GM12878 (cell line): Measurements from ENCODE around the gene PPP6R1. TPM values are rescaled to one million over a fixed set of nuclear protein-coding genes. Genes with fewer than 3 reads are reported as not detected.

ENCODE experiments used
- ATAC-seq: fragments of 200-7000 bp; cut with Tn5 transposase; 3 replicates; pipeline ENCODE4 v1.9.1; 2020; ENCODE audit warnings: mild to moderate bottlenecking, moderate library complexity
- BruUV-seq: library from RNA; stranded (reverse); fragments of 400-500 nt; replicated peaks from 2 replicates; lab custom pipeline; 2021; lab: Mats Ljungman, UMichigan
- CTCF ChIA-PET: fragments of 300-600 bp; sonication (Branson Sonifier 250); formaldehyde crosslinking; extraction: SDS; loops from one replicate; lab custom pipeline; 2021; ENCODE audit warnings: inconsistent platforms; lab: Yijun Ruan, JAX
- POLR2A ChIA-PET: fragments of 350-600 bp; formaldehyde crosslinking; extraction: SDS; loops from one replicate; lab custom pipeline; 2021; ENCODE audit warnings: inconsistent platforms; lab: Charles Lee
- RAD21 ChIA-PET: fragments of 300-600 bp; sonication (Branson Sonifier 250); formaldehyde crosslinking; loops from one replicate; lab custom pipeline; 2023; ENCODE audit warnings: antibody characterized with exemption; ENCODE audit not compliant: unreplicated experiment; lab: Charles Lee
- SMC1A ChIA-PET: fragments of 300-600 bp; sonication (Branson Sonifier 250); formaldehyde crosslinking; loops from one replicate; lab custom pipeline; 2023; ENCODE audit not compliant: unreplicated experiment, uncharacterized antibody; lab: Charles Lee
- DNase-seq: peaks from one replicate; pipeline ENCODE4 v3.0.0-alpha.2; 2011; ENCODE audit warnings: low read depth, low spot score
- FAIRE-seq: peaks from 3 replicates; lab custom pipeline; 2011; peaks lifted over from hg19 to GRCh38; lab: Jason Lieb, UNC
- H2AFZ ChIP-seq: 2 replicates; pipeline ENCODE4 v1.6.0; 2011; ENCODE audit warnings: low read depth, low read length, control low read depth; ENCODE audit not compliant: control insufficient read depth
- H3K27ac ChIP-seq: 2 replicates; pipeline ENCODE4 v1.5.1; 2011; ENCODE audit warnings: control low read depth; ENCODE audit not compliant: control insufficient read depth, insufficient read depth
- H3K27me3 ChIP-seq, 2 experiments: replicated peaks in 1 of 2; 2 replicates each; pipeline versions ENCODE4 v1.6.0 to v1.6.1; 2011; ENCODE audit warnings: low read length in 1 of 2; ENCODE audit not compliant: control insufficient read depth in 2 of 2, insufficient read depth in 2 of 2
- H3K36me3 ChIP-seq, 2 experiments: 2 replicates each; pipeline ENCODE4 v1.5.1; 2011; ENCODE audit warnings: low read length in 1 of 2; ENCODE audit not compliant: control insufficient read depth in 2 of 2, insufficient read depth in 2 of 2
- H3K4me1 ChIP-seq: 2 replicates; pipeline ENCODE4 v1.6.1; 2011; ENCODE audit warnings: mild to moderate bottlenecking, low read length, moderate library complexity, mixed read lengths; ENCODE audit not compliant: control insufficient read depth, insufficient read depth
- H3K4me2 ChIP-seq: 2 replicates; pipeline ENCODE4 v1.6.0; 2011; ENCODE audit warnings: control low read depth; ENCODE audit not compliant: control insufficient read depth, insufficient read depth
- H3K4me3 ChIP-seq: fragments of 200-600 bp; sonication (generic); 2 replicates; pipeline ENCODE4 v1.5.1; 2016
- H3K79me2 ChIP-seq: 2 replicates; pipeline ENCODE4 v1.6.0; 2011; ENCODE audit warnings: low read length; ENCODE audit not compliant: control insufficient read depth, insufficient read depth
- H3K9ac ChIP-seq: 2 replicates; pipeline ENCODE4 v1.8.0; 2011; ENCODE audit warnings: low read length, control low read depth, mixed read lengths; ENCODE audit not compliant: control insufficient read depth, insufficient read depth
- H3K9me3 ChIP-seq: replicated peaks from 3 replicates; pipeline ENCODE4 v1.5.1; 2011; ENCODE audit warnings: mild to moderate bottlenecking, low read length; ENCODE audit not compliant: control insufficient read depth, insufficient read depth
- H4K20me1 ChIP-seq: 2 replicates; pipeline ENCODE4 v1.6.0; 2011; ENCODE audit not compliant: control insufficient read depth, insufficient read depth
- BACH1 ChIP-seq: fragments of 450-650 bp; IDR thresholded peaks from 2 replicates; pipeline ENCODE4 v1.6.1; 2017; ENCODE audit warnings: mild to moderate bottlenecking, borderline replicate concordance
- BCL3 ChIP-seq: IDR thresholded peaks from 2 replicates; pipeline ENCODE4 v1.6.1; 2011; ENCODE audit warnings: borderline replicate concordance, low read depth, mild to moderate bottlenecking, moderate library complexity, low read length; ENCODE audit not compliant: insufficient read depth, poor library complexity, severe bottlenecking
- CHD2 ChIP-seq: IDR thresholded peaks from 2 replicates; pipeline ENCODE4 v1.6.1; 2011; ENCODE audit warnings: low read depth, low read length, improper control_type of control experiment, borderline replicate concordance
- ELK1 ChIP-seq: IDR thresholded peaks from 2 replicates; pipeline ENCODE4 v1.6.1; 2012; ENCODE audit warnings: low read depth, low read length, improper control_type of control experiment
- EZH2 ChIP-seq: IDR thresholded peaks from 2 replicates; pipeline ENCODE4 v1.6.1; 2012; ENCODE audit warnings: low read depth, mild to moderate bottlenecking, control low read depth, inconsistent platforms, low read length, borderline replicate concordance; ENCODE audit not compliant: control insufficient read depth
- NR2F1 ChIP-seq: fragments of 450-650 bp; conservative IDR thresholded peaks from 2 replicates; pipeline ENCODE4 v1.6.1; 2017; ENCODE audit warnings: mild to moderate bottlenecking
- RB1 ChIP-seq: fragments of 450-650 bp; formaldehyde crosslinking; IDR thresholded peaks from 2 replicates; pipeline ENCODE4 v1.6.1; 2017; ENCODE audit warnings: mild to moderate bottlenecking, borderline replicate concordance
- ZBED1 ChIP-seq: IDR thresholded peaks from 2 replicates; pipeline ENCODE4 v1.6.1; 2016; ENCODE audit warnings: borderline replicate concordance
- WGBS: methylation state at CpG from one replicate; pipeline ENCODE4 v1.1.6; 2016; ENCODE audit warnings: low lambda C conversion rate; ENCODE audit not compliant: insufficient replicate concordance, insufficient coverage; ENCODE audit errors: missing lambda C conversion rate; 5-methylcytosine and 5-hydroxymethylcytosine counted together
- in situ Hi-C: fragments of 300-500 bp; cut with MboI; formaldehyde crosslinking; loops from 9 replicates; pipeline ENCODE4 v1.14.3; 2018; ENCODE audit warnings: mixed read lengths
- intact Hi-C: fragments of 100-400 bp; cut with micrococcal nuclease; formaldehyde crosslinking; loops from one replicate; pipeline ENCODE4 v1.14.2; 2022; ENCODE audit not compliant: unreplicated experiment
- polyA plus RNA-seq, 11 experiments: library from polyadenylated mRNA; depleted of rRNA in 4 of 11; unstranded in 6 of 11; stranded (reverse) in 5 of 11; fragments of >200 nt; fragmentation: Nextera tagmentation in 4 of 11; fragmentation: Illumina TruSeq in 1 of 11; extraction: Ambion mirVana in 4 of 11; extraction: Trizol in 1 of 11; gene quantifications; 1 replicate in 1 of 11; 2 replicates in 10 of 11; pipeline versions ENCODE4 v1.2.1 to v1.2.3, GENCODE V29; 2011 to 2016; ENCODE audit warnings: inconsistent platforms in 2 of 11, missing spikeins in 2 of 11, low read depth in 1 of 11
- total RNA-seq, 4 experiments: library from RNA; depleted of rRNA in 3 of 4; stranded (reverse); fragments of >200 nt in 3 of 4; fragmentation: Illumina TruSeq in 1 of 4; extraction: Trizol in 1 of 4; gene quantifications; 2 replicates each; pipeline versions ENCODE4 v1.2.1 to v1.2.3, GENCODE V29; 2013 to 2021

Gene PPP6R1
- total and polyA plus RNA-seq, 10 of the 15 experiments (the other 5 are each of a cell fraction or from before 2014, with no cell fraction given), result 0.80 to 173 (median 63.7) TPM

GRCh38 chr19:55240713-55241020 lies 18.1 kb downstream of the PPP6R1 start:
- ChIA-PET SMC1A (no interaction called here), RAD21 (no interaction called here), CTCF (no interaction called here), POLR2A (no interaction called here)
- Histone ChIP-seq H3K27ac (no peak overlapping the region), H3K4me3 (no peak overlapping the region), H3K9ac (no peak overlapping the region), H3K27me3 (no peaks in the 10 kb centered on the region), H3K79me2 (no peaks in the 10 kb centered on the region), H3K36me3 (peaks cover 36 to 70% of the 10 kb centered on the region in 2 experiments), H3K4me1 (no peaks in the 10 kb centered on the region), H3K4me2 (no peak overlapping the region), H3K9me3 (no peaks in the 10 kb centered on the region), H4K20me1 (no peaks in the 10 kb centered on the region), H2AFZ (no peak overlapping the region)
- intact Hi-C loops, result no loop called here
- no peak for FAIRE-seq
- in situ Hi-C loops, result no loop called here
- 99% methylated on average over 6 of the region's 6 CpGs for WGBS
- BruUV-seq, result no TSS peak
- no peak for TF ChIP-seq ZBED1
- no peak for DNase-seq
- no peak for ATAC-seq

- ChIA-PET RAD21 (no interaction called here), CTCF (no interaction called here), POLR2A (no interaction called here), SMC1A (no interaction called here)
- Histone ChIP-seq H3K9me3 (no peaks in the 10 kb centered on the region), H3K27me3 (no peaks in the 10 kb centered on the region), H2AFZ (no peak overlapping the region), H3K9ac (no peak overlapping the region), H3K4me1 (no peaks in the 10 kb centered on the region), H3K36me3 (peaks cover 40 to 57% of the 10 kb centered on the region in 2 experiments), H3K79me2 (no peaks in the 10 kb centered on the region), H3K4me3 (no peak overlapping the region), H3K4me2 (no peak overlapping the region)
- no peak for FAIRE-seq
- in situ Hi-C loops (no loop called here), intact Hi-C loops (no loop called here)
- no TSS peak for BruUV-seq
- 100% methylated on average over 10 of the region's 12 CpGs for WGBS
- ATAC-seq, result no peak
- DNase-seq, result no peak
- TF ChIP-seq NR2F1, result no peak
- TF ChIP-seq BACH1, result no peak
- TF ChIP-seq CHD2, result no peak
- no peak for TF ChIP-seq BCL3
- TF ChIP-seq RB1, result no peak
- no peak for TF ChIP-seq EZH2
- no peak for TF ChIP-seq ELK1
- TF ChIP-seq, all 136 proteins: peak for 0
- Histone ChIP-seq H4K20me1 (no peaks in the 10 kb centered on the region), H3K27ac (no peak overlapping the region)
These were observed 19.8 kb downstream of the PPP6R1 start for GRCh38 chr19:55239004-55239403.
